Astrocyte (in vitro differentiated cells and primary cell): ENCODE results near the gene DCC.

ENCODE experiments used
- EZH2 ChIP-seq: IDR thresholded peaks from 2 replicates; pipeline ENCODE4 v1.6.1; 2012; ENCODE audit warnings: mild to moderate bottlenecking, low read length, inconsistent platforms; ENCODE audit not compliant: insufficient read depth
- TF ChIP-seq, protein P1 (sequence below): IDR thresholded peaks from 2 replicates; pipeline ENCODE4 v1.5.1; 2011; ENCODE audit warnings: low read depth, mild to moderate bottlenecking, inconsistent platforms, low read length, moderate library complexity; ENCODE audit not compliant: insufficient read depth

GRCh38 chr18:53417003-53417402, 1077.0 kb downstream of the DCC start:
- TF ChIP-seq, protein P1, sequence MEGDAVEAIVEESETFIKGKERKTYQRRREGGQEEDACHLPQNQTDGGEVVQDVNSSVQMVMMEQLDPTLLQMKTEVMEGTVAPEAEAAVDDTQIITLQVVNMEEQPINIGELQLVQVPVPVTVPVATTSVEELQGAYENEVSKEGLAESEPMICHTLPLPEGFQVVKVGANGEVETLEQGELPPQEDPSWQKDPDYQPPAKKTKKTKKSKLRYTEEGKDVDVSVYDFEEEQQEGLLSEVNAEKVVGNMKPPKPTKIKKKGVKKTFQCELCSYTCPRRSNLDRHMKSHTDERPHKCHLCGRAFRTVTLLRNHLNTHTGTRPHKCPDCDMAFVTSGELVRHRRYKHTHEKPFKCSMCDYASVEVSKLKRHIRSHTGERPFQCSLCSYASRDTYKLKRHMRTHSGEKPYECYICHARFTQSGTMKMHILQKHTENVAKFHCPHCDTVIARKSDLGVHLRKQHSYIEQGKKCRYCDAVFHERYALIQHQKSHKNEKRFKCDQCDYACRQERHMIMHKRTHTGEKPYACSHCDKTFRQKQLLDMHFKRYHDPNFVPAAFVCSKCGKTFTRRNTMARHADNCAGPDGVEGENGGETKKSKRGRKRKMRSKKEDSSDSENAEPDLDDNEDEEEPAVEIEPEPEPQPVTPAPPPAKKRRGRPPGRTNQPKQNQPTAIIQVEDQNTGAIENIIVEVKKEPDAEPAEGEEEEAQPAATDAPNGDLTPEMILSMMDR: no peak
- no peak for TF ChIP-seq EZH2
